Left kidney (tissue), 2 donors: ENCODE measurements around the gene XRCC4. TPM values are rescaled to one million over a fixed set of nuclear protein-coding genes. Genes with fewer than 3 reads are reported as not detected.
A peak's percentile ranks its signal among the peaks of the same experiment; 100 is the strongest.
"Not testable (repeated sequence)": the region's sequence is repeated elsewhere in the genome, so short reads cannot be mapped to it uniquely, and the experiment has no call there.

Experiments used
- DNase-seq: peaks from one replicate; pipeline ENCODE4 v3.0.0-alpha.2; 2013
- polyA plus RNA-seq: library from polyadenylated mRNA; unstranded; fragments of 120-200 nt; gene quantifications from one replicate; pipeline ENCODE4 v1.2.1, GENCODE V29; 2013; ENCODE audit not compliant: insufficient read length

The XRCC4 gene
- polyA plus RNA-seq, 1 donor: 14.2 TPM

- DNase-seq: no peak
Measured at GRCh38 chr5:83177803-83178202, 100.5 kb downstream of the XRCC4 start.

DNA sequence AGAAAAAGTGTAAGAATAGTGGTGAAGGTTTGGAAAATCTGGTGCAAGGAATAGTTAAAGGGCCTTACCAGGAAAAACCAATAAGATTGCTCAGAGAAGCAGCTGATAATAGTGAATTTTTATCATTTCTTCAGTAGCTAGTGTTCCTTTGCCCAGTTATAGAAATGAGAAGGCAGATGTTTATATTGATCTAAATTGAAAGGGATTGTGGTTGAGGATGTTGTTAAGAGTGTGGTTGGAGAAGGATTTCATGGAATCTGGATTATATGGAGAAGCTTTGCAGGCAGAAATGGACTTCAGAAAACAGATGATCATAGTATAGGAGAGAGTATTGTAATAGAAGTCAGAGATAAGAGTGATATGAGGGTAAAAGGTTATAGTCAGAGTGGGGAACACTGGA, 102.6 kb downstream of the XRCC4 start:
- DNase-seq: no peak

- no peak for DNase-seq
Measured at GRCh38 chr5:83184534-83184933, 107.2 kb downstream of the XRCC4 start.

DNA sequence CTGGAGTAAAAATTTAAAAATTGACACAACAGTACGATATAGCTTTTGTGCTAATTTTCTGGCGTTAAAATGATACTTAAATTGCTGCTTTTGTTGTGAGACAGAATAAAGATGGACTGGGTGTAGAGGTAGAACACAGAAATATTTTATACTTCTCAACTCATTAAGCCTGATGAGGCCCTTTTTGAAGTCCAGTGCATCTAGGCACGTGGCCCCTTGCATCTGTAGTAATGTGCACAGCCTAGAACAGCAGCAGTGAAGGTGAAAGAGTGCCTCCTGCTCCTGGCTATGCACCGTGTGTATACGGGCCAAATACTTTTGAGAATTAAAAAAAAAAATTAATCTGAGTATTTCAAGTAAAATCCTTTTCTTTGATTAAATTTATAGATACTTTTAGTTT, 115.6 kb downstream of the XRCC4 start:
- DNase-seq: no peak

DNA sequence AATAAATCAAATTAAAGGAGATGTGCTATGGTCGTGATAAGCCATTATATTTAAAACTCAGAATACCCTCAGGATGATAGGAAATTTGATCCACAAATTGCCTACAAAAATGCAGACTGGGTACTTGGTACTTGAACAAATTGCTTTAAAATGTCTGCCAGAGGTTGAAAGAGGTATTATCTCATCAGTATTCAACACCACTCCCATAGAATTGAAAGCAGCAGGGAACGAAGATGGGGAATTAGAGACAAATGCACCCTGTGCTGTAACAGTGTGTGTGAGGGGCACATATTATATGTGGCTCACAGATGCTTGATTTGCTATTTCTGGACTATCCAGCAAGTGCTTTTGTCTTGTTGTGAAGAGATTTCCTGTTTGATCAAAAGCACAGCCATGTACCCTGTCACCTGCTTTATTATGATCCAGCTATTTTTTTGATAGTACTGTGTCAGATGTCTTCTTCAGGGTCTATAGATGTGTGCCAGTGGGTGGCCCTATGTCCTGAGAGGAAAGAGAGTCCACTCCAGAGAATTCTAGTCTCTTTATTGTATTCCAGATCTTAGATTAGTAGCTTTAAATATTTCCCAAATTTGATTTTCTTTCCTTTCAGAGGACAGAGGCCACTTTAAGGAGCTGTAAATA, 120.1 kb downstream of the XRCC4 start:
- DNase-seq: no peak

DNA sequence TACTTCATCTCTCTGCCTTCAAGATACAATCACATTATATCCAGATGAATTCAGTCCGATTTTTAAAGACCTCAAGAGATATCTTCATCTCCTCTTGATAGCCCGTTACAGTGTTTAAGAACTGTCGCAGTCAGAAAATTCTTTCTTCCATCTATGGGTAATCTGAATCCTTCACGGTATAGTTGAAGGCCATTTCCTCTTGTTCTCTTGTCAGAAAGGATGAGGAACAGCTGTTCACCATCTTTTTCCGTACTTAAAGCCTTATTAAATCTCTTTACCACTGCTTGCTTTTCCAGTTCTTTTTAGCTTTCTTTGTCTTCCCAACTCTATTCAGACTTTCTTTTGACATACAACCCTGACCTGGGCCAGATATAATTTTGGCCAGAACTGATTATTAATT, 121.8 kb downstream of the XRCC4 start:
- DNase-seq: peak; percentile 51

- DNase-seq: no peak
Measured at GRCh38 chr5:83204651-83205050, 127.3 kb downstream of the XRCC4 start.

- DNase-seq: no peak
Measured at GRCh38 chr5:83209963-83210362, 132.6 kb downstream of the XRCC4 start.

DNA sequence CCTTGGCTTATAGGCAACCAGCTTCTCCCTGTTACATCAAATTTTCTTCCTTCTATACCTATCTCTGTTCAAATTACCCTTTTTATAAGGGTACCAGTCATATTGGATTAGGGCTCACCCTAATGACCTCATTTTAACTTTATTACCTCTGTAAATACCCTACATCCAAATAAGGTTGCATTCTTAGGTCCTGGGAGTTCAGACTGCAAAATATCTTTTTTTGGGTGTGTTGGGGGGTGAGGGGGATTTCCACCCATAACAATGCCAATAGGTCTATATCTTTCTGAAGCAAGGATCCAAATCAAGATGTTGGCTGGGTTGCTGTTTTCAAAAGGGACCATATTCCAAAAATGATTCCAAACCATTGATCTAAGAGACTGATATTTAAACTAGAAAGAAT, 141.7 kb downstream of the XRCC4 start:
- DNase-seq: no peak

DNA sequence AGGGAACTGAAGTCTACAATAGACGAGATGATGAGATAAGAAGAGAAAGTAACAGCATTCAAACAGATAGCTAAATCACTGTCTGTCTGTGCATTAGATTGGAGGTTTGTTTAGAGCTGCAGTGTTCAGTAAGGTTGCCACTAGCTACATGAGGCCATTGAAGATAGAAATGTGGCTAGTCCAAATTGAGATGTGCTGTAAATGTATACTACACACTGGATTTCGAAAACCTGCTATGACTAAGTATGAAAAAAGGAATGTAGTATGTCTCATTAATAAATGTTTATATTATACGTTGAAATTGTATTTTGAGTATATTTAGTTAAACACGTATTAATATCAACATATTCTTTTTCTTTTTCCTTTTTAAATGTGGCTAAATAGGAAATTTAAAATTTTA, 142.1 kb downstream of the XRCC4 start:
- no peak for DNase-seq

GRCh38 chr5:83220331-83220730, 143.0 kb downstream of the XRCC4 start:
- no peak for DNase-seq

DNA sequence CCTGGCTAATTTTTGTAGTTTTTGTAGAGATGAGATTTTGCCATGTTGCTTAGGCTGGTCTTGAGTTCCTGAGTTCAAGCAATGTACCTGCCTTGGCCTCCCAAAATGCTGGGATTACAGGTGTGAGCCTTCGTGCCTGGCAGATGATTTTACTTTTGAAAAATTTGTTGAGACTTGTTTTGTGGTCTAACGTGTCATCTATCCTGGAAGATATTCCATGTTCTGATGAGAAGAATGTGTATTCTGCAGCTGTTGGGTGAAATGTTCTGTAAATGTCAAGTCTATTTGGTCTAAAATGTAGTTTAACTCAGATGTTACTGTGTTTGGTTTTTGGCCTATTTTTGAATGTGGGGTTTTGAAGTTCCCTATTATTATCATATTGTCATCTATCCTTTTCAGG, 145.6 kb downstream of the XRCC4 start:
- no peak for DNase-seq

GRCh38 chr5:83227611-83228010, 150.3 kb downstream of the XRCC4 start:
- no peak for DNase-seq

DNA sequence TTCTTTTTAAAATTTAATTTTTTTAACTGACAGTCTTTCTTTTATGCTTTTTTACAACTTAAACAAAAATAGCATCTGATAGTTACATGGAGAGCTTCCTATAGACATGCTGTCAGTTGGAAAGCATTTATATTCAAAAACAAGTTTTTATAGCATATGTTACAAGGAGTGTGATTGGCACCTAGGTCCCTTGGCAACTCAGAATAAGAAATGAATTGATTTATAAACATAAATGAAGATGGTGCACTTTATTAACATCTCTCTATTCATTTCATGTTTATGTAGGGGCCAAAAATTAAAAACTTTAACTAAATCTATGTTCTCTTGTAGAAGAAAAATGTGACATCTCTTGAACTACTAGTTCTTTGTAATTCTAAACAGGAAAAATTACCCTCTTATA, 153.2 kb downstream of the XRCC4 start:
- DNase-seq: no peak

DNA sequence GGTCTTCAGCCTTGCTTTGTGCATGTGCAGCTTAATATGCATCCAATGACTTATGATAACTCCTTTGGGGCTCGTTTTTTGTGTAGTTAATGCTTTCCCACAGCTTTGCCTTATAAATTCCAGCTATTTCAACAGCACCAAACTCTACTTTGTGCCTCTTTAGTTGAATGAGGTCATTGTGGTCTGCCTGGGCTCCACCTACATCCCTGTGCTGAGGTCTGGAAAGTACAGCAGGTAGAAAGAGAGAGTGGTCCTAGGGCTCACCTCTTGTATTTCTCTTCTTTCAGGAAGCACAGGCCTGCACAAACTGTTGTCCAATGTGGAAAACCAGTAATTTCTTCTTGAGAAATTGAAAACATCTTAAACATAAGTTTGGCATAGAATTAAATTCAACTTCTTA, 167.2 kb downstream of the XRCC4 start:
- no peak for DNase-seq

DNA sequence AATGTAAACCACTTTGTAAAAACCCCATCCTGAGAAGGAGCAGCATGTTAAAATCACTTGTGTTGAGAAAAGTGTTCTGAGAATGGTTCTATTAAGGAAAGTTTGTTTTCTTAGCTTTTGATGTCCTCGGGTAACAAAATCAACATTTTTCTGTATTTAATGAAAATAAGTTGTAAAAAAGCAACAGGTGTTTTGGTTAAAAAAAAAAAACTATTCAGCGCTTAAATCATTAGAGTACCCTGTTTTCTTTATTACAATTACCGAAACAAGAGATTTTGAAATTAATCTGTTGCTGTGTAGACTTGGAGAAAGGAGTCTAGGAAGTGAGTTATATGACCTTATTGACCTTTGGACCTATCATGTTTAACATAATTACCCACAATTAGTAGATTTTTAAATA, 167.7 kb downstream of the XRCC4 start:
- no peak for DNase-seq

GRCh38 chr5:83246071-83246470, 168.7 kb downstream of the XRCC4 start:
- DNase-seq: no peak

DNA sequence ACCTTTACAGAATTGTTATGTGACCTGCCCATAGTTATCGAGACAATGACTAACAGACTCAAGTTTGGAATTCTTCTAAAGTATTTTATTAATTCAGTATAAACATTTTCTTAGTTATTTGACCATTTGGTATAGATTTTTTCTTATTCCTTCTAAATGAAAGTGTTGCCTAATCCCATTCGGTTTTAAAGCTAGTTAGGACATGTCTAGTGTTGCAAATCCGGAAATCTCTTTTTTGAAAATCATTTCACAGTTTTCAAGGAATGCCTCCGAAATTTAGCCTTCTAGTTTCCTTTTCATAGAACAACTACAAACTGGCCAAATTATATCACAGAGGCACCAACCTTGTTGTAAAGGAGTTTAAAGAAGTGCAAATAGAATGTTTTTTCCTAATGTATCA, 171.8 kb downstream of the XRCC4 start:
- DNase-seq: no peak

DNA sequence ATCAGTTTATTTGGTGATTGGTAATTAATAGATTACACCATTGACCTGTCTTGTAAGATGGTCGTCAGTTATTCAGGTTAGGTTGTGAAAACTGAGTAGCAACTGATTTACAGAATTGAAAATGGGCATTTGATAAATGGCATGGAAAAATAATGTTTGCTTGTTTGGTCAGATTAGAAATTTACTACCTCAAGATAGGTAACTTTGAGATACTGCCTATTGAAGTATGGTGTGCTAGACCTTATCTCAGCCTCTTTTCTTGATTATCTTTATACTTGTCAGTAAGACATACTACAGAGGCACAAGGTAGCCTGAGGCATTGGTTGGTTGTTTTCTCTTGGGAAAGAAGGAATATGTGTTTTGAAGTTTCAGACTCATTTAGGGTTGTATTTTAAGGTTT, 174.5 kb downstream of the XRCC4 start:
- DNase-seq: no peak

DNA sequence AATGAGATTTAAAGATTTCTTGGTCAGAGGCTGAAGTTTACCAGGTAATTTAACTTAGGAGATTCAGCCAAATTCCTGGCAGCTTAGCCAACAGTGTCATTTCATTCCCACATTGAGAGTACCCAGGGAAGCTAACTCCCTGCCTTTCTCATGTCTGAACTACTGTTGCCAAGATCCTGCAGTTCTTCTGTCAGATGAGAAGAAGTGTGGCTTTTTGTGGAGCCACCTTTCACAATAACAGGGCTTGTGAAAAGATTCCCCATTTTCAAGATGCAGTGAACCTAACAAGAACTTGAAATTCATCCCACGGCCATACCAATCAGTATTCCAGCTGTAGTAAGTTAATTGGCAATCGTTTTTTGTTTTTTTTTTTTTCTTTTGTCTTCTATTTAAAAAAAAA, 176.4 kb downstream of the XRCC4 start:
- DNase-seq: no peak

- no peak for DNase-seq
Measured at GRCh38 chr5:83255268-83255667, 177.9 kb downstream of the XRCC4 start.

- DNase-seq: no peak
Measured at GRCh38 chr5:83256091-83256780, 178.9 kb downstream of the XRCC4 start.

GRCh38 chr5:83257684-83258083, 180.3 kb downstream of the XRCC4 start:
- DNase-seq: not testable (repeated sequence)

DNA sequence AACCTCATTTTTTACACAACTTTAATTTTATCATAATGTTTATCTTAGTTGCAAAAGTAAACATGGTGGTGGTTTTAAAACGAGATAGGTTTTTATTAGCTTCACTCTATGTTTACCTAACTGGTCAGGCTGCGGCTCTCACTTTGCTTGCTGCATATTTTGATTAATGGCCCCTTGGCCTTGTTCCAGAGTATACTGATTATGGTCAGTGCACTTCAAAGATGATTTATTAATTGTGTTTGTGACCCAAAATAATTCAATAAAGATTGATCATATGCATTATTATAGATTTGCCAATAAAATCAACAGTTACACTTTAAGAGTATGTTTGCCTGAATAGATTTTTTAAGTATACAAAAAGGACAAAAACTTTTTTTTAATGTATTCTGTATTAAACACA, 188.0 kb downstream of the XRCC4 start:
- peak; percentile 47 for DNase-seq
